Kidney epithelial cell (primary cell): Measurements from ENCODE around the gene IGFL2. TPM values are rescaled to one million over a fixed set of nuclear protein-coding genes. Genes with fewer than 3 reads are reported as not detected.
"Not testable (repeated sequence)": the region's sequence is repeated elsewhere in the genome, so short reads cannot be mapped to it uniquely, and the experiment has no call there.

Experiments
- DNase-seq: peaks from one replicate; pipeline ENCODE4 v3.0.0-alpha.2; 2010; ENCODE audit warnings: low read depth
- H3K27me3 ChIP-seq: 2 replicates; pipeline ENCODE4 v1.6.0; 2011; ENCODE audit warnings: low read length; ENCODE audit not compliant: control insufficient read depth, insufficient read depth
- H3K36me3 ChIP-seq: 2 replicates; pipeline ENCODE4 v1.5.1; 2011; ENCODE audit warnings: low read length; ENCODE audit not compliant: control insufficient read depth, insufficient read depth
- H3K4me3 ChIP-seq: 2 replicates; pipeline ENCODE4 v1.5.1; 2011; ENCODE audit warnings: low read depth, mild to moderate bottlenecking, control low read depth, low read length
- total RNA-seq: library from RNA; depleted of rRNA; stranded (reverse); fragments of >200 nt; gene quantifications from 2 replicates; pipeline ENCODE4 v1.2.3, GENCODE V29; 2015
- TF ChIP-seq, protein P1 (sequence below): IDR thresholded peaks from 2 replicates; pipeline ENCODE4 v1.5.1; 2011; ENCODE audit warnings: mild to moderate bottlenecking, moderate library complexity, low read length, control low read depth, inconsistent platforms; ENCODE audit not compliant: insufficient read depth, poor library complexity, severe bottlenecking

IGFL2 gene
- total RNA-seq, 1 donor from 2014 or later, result not detected

DNA sequence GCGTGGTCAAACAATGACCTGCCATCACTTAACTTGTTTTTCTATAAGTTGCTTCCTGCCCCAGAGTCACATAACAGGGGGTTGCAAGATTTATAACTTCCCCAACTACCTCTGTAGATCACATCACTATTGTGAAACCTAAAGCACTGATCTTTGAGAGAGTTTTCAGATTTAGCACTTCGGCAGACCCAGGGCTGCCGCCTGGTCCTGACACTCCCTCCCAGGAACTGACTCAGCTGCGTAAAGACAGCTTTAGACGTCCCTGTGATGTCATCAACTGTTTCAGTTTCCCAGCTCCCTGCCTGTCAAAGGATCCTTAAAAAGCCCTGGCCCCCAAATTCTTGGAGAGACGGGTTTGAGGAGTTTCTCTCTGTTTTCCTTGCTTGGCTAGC lies 33.3 kb downstream of the IGFL2 start:
- Histone ChIP-seq H3K27me3 (peaks cover 9% of the 10 kb centered on the region), H3K36me3 (no peaks in the 10 kb centered on the region), H3K4me3 (no peak overlapping the region)
- TF ChIP-seq, protein P1, sequence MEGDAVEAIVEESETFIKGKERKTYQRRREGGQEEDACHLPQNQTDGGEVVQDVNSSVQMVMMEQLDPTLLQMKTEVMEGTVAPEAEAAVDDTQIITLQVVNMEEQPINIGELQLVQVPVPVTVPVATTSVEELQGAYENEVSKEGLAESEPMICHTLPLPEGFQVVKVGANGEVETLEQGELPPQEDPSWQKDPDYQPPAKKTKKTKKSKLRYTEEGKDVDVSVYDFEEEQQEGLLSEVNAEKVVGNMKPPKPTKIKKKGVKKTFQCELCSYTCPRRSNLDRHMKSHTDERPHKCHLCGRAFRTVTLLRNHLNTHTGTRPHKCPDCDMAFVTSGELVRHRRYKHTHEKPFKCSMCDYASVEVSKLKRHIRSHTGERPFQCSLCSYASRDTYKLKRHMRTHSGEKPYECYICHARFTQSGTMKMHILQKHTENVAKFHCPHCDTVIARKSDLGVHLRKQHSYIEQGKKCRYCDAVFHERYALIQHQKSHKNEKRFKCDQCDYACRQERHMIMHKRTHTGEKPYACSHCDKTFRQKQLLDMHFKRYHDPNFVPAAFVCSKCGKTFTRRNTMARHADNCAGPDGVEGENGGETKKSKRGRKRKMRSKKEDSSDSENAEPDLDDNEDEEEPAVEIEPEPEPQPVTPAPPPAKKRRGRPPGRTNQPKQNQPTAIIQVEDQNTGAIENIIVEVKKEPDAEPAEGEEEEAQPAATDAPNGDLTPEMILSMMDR, result no peak
- no peak for DNase-seq

DNA sequence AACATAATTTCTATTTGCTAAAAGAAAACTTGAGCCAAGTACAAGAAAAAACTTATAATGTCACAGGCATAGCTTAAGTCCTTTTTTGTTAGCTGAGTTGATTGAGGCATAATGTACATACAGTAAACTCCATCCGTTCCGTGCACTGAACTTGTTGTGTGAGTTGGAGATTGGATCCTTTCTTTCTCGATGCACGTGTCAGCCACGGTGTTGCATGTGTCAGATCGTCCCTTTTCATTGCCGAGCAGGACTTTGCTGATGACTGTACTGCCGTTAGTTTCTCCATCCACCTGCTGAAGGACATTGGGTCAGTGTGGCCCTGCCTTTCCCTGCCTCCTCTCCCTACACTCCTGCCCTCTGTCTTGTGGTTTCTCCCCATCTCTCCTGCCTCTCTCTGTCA lies 34.4 kb downstream of the IGFL2 start:
- no peaks in the 10 kb centered on the region for H3K36me3 ChIP-seq
- H3K27me3 ChIP-seq, result peaks cover 16% of the 10 kb centered on the region
- H3K4me3 ChIP-seq, result no peak overlapping the region
- TF ChIP-seq, protein P1, result no peak
- no peak for DNase-seq

DNA sequence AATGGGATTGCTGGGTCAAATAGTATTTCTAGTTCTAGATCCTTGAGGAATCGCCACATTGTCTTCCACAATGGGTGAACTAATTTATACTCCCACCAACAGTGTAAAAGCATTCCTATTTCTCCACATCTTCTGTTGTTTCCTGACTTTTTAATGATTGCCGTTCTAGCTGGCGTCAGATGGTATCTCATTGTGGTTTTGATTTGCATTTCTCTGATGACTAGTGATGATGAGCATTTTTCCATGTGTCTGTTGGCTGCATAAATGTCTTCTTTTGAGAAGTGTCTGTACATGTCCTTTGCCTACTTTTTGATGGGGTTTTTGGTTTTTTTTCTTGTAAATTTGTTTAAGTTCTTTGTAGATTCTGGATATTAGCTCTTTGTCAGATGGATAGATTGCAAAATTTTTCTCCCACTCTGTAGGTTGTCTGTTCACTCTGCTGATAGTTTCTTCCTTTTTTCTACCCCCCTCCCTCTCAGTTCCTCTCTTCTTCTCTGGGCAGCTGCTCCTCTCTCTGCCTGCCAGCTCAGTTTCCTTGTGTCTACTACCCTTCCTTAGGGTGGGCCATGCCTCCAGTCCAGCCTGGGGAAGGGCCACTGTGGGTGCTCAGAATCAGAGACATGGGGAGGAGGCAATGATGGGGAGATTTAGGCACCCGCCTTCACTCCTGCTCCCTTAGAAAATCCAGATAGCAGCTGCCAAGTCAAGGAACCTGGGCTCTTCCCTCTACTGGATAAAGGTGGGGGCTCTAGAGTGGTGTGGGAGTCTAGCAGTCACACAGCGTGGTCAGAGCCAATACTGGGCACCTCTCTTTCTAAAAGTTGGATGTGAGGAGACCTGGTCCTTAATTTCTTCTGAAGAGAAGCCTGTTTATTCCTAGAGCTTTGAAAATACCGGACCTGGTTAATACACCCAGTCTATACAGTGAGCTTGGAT lies 37.0 kb downstream of the IGFL2 start:
- H3K27me3 ChIP-seq, result peaks cover 19% of the 10 kb centered on the region
- not testable (repeated sequence) for H3K36me3 ChIP-seq, DNase-seq, H3K4me3 ChIP-seq

DNA sequence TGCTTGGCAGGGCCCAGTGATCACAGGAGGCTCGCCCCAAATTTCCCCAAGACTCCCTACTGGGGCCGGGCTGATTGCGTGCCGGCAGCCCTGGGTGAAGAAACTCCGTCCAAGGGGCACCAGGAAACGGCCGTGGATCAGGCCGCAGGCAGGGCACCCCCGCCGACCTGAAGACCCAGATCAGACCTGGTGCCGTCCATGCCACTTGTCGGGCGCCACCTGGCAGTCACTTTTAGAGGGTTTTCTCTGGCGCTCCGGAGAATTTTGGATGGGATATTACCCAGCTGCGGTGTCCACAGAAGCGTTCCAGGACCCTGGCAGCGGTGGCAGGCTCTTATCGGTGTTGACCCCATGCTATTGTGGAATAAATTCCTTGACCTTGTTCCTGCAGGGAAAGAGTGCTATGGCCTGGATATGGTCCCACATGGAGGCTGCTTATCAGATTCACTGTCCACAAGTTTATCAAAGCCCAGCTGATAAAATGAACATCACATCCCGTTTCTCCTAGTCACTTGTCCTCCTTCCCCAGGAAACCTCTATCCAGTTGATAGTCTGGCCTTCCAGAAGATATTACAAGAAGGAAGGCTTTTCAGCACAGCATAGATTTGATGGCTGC lies 38.2 kb downstream of the IGFL2 start:
- TF ChIP-seq, protein P1, result no peak
- Histone ChIP-seq H3K36me3 (no peaks in the 10 kb centered on the region), H3K27me3 (peaks cover 23% of the 10 kb centered on the region), H3K4me3 (no peak overlapping the region)
- no peak for DNase-seq

DNA sequence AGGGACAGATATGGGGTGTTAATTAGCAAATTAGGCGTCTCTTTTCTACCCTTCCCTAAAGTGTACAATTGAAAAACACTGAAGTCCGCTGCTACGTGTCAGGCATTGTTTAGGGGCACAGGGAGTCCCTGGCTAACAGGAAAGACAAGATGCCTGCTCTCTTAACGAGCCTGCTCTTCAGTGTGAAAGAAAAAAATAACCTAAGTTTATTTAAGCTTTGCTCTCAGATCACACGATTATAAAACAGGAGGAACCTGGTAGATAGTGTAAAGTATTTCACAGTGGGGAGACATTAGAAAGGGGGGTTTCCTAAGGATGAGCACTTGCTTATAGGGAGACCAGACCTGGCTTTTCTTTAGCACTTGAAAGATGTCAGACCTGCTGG lies 38.7 kb downstream of the IGFL2 start:
- H3K36me3 ChIP-seq, result no peaks in the 10 kb centered on the region
- H3K4me3 ChIP-seq, result no peak overlapping the region
- TF ChIP-seq, protein P1, result no peak
- H3K27me3 ChIP-seq, result peaks cover 27% of the 10 kb centered on the region
- DNase-seq, result no peak

DNA sequence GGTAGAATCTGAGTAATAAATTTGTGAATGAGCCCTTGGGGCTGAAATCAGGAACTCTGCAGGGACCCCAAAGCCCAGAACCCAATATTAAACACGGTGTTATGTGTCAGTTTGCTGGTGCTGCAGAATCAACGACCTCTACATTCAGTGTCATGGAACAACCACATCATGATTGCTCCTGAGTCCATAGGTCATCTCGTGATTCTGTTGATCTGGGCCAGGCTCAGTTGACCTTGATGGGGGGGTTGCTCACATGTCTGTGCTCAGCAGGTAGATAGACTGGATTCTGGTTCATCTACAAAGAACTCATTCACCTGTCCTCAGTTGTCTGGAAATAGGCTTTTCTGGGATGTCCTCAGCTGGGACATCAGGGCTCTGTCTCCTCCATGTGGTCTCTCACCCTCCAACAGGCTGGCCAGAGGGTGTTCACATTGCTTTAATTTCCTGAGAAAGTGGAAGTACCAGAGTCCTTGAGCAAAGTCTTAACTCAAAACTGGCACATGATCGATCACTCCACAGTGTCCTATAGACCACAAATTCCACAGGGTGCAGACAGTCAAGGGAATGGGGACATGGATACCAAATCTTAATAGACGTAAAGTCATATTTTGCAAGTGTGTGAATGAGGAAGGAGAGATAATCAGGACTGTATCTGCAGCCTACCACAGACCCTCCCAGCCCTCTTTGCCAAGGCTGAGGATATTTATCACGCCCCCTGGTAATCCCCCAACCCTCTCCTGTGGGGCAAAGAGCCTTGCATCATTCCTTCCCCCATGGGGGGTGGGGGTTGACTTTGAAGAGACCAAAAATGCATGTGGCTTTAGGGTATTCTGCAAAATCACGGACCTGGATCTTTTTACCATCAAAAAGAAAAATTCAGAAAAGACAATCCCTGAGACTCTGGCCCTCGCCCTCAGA lies 42.2 kb downstream of the IGFL2 start:
- TF ChIP-seq, protein P1, result no peak
- no peak for DNase-seq
- Histone ChIP-seq H3K27me3 (peaks cover 31% of the 10 kb centered on the region), H3K4me3 (no peak overlapping the region), H3K36me3 (no peaks in the 10 kb centered on the region)
